ENCODE results near the gene ZKSCAN2. TPM values are rescaled to one million over a fixed set of nuclear protein-coding genes. Genes with fewer than 3 reads are reported as not detected.

ZKSCAN2 gene
- total and polyA plus RNA-seq, 10 donors, result 0.74 to 6.0 (median 4.1) TPM

DNA sequence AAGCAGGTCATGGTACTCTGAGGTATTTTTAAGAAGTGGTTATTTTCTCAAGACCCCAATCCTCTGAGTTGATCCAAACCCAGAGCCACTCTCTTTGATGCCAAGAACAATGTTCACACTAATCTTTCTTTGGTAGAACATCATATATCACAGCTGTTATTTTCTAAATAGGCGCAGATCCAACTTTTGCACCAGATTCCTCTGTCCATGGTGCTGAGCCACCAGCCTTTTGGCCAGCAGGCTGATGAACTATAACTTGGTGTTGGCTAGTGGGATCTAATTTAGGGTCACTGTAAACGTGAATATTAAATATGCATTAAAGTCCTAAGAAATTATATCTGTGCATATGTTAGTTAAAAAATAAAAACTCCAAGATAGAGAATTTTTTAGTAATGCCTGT is 7.0 kb upstream of the ZKSCAN2 start:
- H3K36me3 ChIP-seq, result peaks cover 0 to 46% (median 11%) of the 10 kb centered on the region in 6 donors
- intact Hi-C loops (cut with DNase I; ENCODE audit: low total_unique reads), result no loop called here
- TF ChIP-seq, protein P1, sequence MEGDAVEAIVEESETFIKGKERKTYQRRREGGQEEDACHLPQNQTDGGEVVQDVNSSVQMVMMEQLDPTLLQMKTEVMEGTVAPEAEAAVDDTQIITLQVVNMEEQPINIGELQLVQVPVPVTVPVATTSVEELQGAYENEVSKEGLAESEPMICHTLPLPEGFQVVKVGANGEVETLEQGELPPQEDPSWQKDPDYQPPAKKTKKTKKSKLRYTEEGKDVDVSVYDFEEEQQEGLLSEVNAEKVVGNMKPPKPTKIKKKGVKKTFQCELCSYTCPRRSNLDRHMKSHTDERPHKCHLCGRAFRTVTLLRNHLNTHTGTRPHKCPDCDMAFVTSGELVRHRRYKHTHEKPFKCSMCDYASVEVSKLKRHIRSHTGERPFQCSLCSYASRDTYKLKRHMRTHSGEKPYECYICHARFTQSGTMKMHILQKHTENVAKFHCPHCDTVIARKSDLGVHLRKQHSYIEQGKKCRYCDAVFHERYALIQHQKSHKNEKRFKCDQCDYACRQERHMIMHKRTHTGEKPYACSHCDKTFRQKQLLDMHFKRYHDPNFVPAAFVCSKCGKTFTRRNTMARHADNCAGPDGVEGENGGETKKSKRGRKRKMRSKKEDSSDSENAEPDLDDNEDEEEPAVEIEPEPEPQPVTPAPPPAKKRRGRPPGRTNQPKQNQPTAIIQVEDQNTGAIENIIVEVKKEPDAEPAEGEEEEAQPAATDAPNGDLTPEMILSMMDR (IDR thresholded peaks at IDR 0.05 in 8 of 11, conservative IDR thresholded peaks at IDR 0.05 in 3 of 11), result no peak
- TF ChIP-seq POLR2A (IDR thresholded peaks at IDR 0.05) (no peak), POLR2AphosphoS5 (IDR thresholded peaks at IDR 0.05) (no peak)
- no peak for DNase-seq
- no peak overlapping the region for H3K27ac ChIP-seq
- peaks cover 0 to 20% (median 6%) of the 10 kb centered on the region in 6 donors for H3K4me1 ChIP-seq
- H3K27me3 ChIP-seq (replicated peaks in 1 of 7), result no peaks in the 10 kb centered on the region
- no peak overlapping the region for H3K4me3 ChIP-seq
- H3K9me3 ChIP-seq, result no peaks in the 10 kb centered on the region
- 86 to 97% (median 92%) methylated on average over 2 of the region's 2 CpGs for WGBS, 5 donors

DNA sequence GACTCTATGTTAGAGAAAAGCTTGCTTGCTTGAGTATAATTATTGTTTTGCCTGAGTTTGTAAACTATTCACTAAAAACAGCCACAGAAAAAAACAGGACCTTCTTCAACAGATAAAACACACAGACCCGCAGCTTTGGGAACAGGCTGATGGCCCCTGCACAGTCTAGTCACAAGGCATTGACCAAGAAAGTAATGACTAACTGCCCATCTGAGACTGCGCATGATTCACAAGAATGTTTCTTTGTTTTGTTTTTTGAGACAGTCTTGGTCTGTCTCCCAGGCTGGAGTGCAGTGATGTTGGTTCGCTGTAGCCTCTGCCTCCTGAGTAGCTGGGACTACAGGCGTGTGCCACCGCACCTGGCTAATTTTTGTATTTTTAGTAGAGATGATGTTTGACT is 2.8 kb upstream of the ZKSCAN2 start:
- TF ChIP-seq, protein P1 (IDR thresholded peaks at IDR 0.05 in 8 of 11, conservative IDR thresholded peaks at IDR 0.05 in 3 of 11), result no peak
- TF ChIP-seq POLR2AphosphoS5 (IDR thresholded peaks at IDR 0.05) (no peak), POLR2A (IDR thresholded peaks at IDR 0.05) (no peak)
- WGBS, 5 donors, result 74 to 96% (median 86%) methylated on average over 5 of the region's 5 CpGs
- intact Hi-C loops (cut with DNase I; ENCODE audit: low total_unique reads), result no loop called here

DNA sequence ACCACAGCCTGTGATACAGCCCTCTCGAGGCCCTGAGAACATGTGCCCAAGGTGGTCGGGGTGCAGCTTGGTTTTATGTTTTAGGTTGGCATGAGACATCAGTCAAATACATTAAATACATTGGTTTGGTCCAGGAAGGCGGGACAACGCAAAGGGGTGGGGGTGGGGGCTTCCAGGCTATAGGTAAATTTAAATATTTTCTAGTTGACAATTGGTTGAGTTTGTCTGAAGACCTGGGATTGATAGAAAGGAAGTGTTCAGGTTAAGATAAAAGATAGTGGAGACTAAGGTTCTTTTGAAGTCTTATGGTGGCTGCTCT is 1.2 kb upstream of the ZKSCAN2 start:
- intact Hi-C loops (cut with DNase I; ENCODE audit: low total_unique reads), result no loop called here
- no peak for DNase-seq
- no peaks in the 10 kb centered on the region for H3K27me3 ChIP-seq (replicated peaks in 1 of 7)

More for the DNA sequence above, 2.8 kb upstream of the ZKSCAN2 start:
- H3K9me3 ChIP-seq, result no peaks in the 10 kb centered on the region
- no peak overlapping the region for H3K4me3 ChIP-seq
- H3K27me3 ChIP-seq (replicated peaks in 1 of 7), result no peaks in the 10 kb centered on the region
- H3K27ac ChIP-seq, result no peak overlapping the region
- peaks cover 0 to 36% (median 11%) of the 10 kb centered on the region in 6 donors for H3K36me3 ChIP-seq
- DNase-seq, result no peak
- peaks cover 18 to 55% (median 40%) of the 10 kb centered on the region in 6 donors for H3K4me1 ChIP-seq

More for the DNA sequence above, 1.2 kb upstream of the ZKSCAN2 start:
- no peaks in the 10 kb centered on the region for H3K9me3 ChIP-seq
- peaks cover 18 to 58% (median 42%) of the 10 kb centered on the region in 6 donors for H3K4me1 ChIP-seq
- H3K4me3 ChIP-seq, result peak overlapping the region in 7 of 8 donors; percentile 63 to 86 (median 74)
- TF ChIP-seq POLR2AphosphoS5 (IDR thresholded peaks at IDR 0.05) (no peak), POLR2A (IDR thresholded peaks at IDR 0.05) (no peak)
- TF ChIP-seq, protein P1 (IDR thresholded peaks at IDR 0.05 in 8 of 11, conservative IDR thresholded peaks at IDR 0.05 in 3 of 11), result no peak
- WGBS, 5 donors, result 23 to 32% (median 30%) methylated on average over 4 of the region's 4 CpGs
- peak overlapping the region in 6 of 8 donors; percentile 96 to 99 (median 98) for H3K27ac ChIP-seq
- peaks cover 0 to 42% (median 14%) of the 10 kb centered on the region in 6 donors for H3K36me3 ChIP-seq

All from spleen (tissue), 11 donors.